ENCODE data around the gene CEP131.
"Not testable (repeated sequence)": the region's sequence is repeated elsewhere in the genome, so short reads cannot be mapped to it uniquely, and the experiment has no call there.

Gene CEP131

GRCh38 chr17:81157848-81158687 lies 64.7 kb downstream of the CEP131 start:
- H3K9me2 ChIP-seq (replicated peaks; ENCODE audit: insufficient read depth, low read length) = no peaks in the 10 kb centered on the region
- no peak overlapping the region for H3K9ac ChIP-seq (ENCODE audit: low read length)
- H3K4me2 ChIP-seq (ENCODE audit: low read depth, low read length, poor library complexity, severe bottlenecking) = no peak overlapping the region
- no peaks in the 10 kb centered on the region for H3K36me3 ChIP-seq (ENCODE audit: low read length)
- H2AFZ ChIP-seq (ENCODE audit: low read depth, low read length, severe bottlenecking) = no peak overlapping the region
- no peaks in the 10 kb centered on the region for H4K20me1 ChIP-seq (ENCODE audit: low read depth, low read length)
- no peak overlapping the region for H3K4me3 ChIP-seq (ENCODE audit: insufficient read depth, low read length, poor library complexity, severe bottlenecking)
- no peaks in the 10 kb centered on the region for H3K9me3 ChIP-seq (ENCODE audit: insufficient read depth, low read length)
- H3K27me3 ChIP-seq (ENCODE audit: low read length) = no peaks in the 10 kb centered on the region
- TF ChIP-seq EZH2phosphoT487 (conservative IDR thresholded peaks at IDR 0.05; ENCODE audit: low read length) (no peak), CTCF (IDR thresholded peaks at IDR 0.05; ENCODE audit: insufficient read depth, low read length, poor library complexity, severe bottlenecking) (no peak)
- H3K79me2 ChIP-seq (ENCODE audit: insufficient read depth, low read length) = no peaks in the 10 kb centered on the region
- H3K27ac ChIP-seq (ENCODE audit: low read depth, low read length) = no peak overlapping the region
- H3F3A ChIP-seq (ENCODE audit: insufficient read depth) = no peaks in the 10 kb centered on the region

GRCh38 chr17:81156866-81157805 lies 65.6 kb downstream of the CEP131 start:
- Histone ChIP-seq H3K9ac (ENCODE audit: low read length) (no peak overlapping the region), H3F3A (ENCODE audit: insufficient read depth) (no peaks in the 10 kb centered on the region)

GRCh38 chr17:81154961-81155360 lies 67.8 kb downstream of the CEP131 start:
- no peak overlapping the region for H3K4me2 ChIP-seq (ENCODE audit: low read depth, low read length, poor library complexity, severe bottlenecking)
- no peak overlapping the region for H3K9ac ChIP-seq (ENCODE audit: low read length)
- H3K4me3 ChIP-seq (ENCODE audit: insufficient read depth, low read length, poor library complexity, severe bottlenecking) = no peak overlapping the region
- H4K20me1 ChIP-seq (ENCODE audit: low read depth, low read length) = no peaks in the 10 kb centered on the region
- no peaks in the 10 kb centered on the region for H3K9me2 ChIP-seq (replicated peaks; ENCODE audit: insufficient read depth, low read length)
- H3K9me3 ChIP-seq (ENCODE audit: insufficient read depth, low read length) = no peaks in the 10 kb centered on the region
- H3K27me3 ChIP-seq (ENCODE audit: low read length) = no peaks in the 10 kb centered on the region
- H3K79me2 ChIP-seq (ENCODE audit: insufficient read depth, low read length) = no peaks in the 10 kb centered on the region
- H3K27ac ChIP-seq (ENCODE audit: low read depth, low read length) = no peak overlapping the region
- TF ChIP-seq CTCF (IDR thresholded peaks at IDR 0.05; ENCODE audit: insufficient read depth, low read length, poor library complexity, severe bottlenecking) (no peak), EZH2phosphoT487 (conservative IDR thresholded peaks at IDR 0.05; ENCODE audit: low read length) (no peak)
- H3F3A ChIP-seq (ENCODE audit: insufficient read depth) = no peaks in the 10 kb centered on the region
- no peaks in the 10 kb centered on the region for H3K36me3 ChIP-seq (ENCODE audit: low read length)
- H2AFZ ChIP-seq (ENCODE audit: low read depth, low read length, severe bottlenecking) = no peak overlapping the region

More at GRCh38 chr17:81156866-81157805, 65.6 kb downstream of the CEP131 start:
- H3K27me3 ChIP-seq (ENCODE audit: low read length) = no peaks in the 10 kb centered on the region
- no peaks in the 10 kb centered on the region for H3K36me3 ChIP-seq (ENCODE audit: low read length)
- H3K9me3 ChIP-seq (ENCODE audit: insufficient read depth, low read length) = no peaks in the 10 kb centered on the region
- no peaks in the 10 kb centered on the region for H4K20me1 ChIP-seq (ENCODE audit: low read depth, low read length)
- TF ChIP-seq EZH2phosphoT487 (conservative IDR thresholded peaks at IDR 0.05; ENCODE audit: low read length) (no peak), CTCF (IDR thresholded peaks at IDR 0.05; ENCODE audit: insufficient read depth, low read length, poor library complexity, severe bottlenecking) (no peak)
- H3K4me2 ChIP-seq (ENCODE audit: low read depth, low read length, poor library complexity, severe bottlenecking) = no peak overlapping the region
- no peaks in the 10 kb centered on the region for H3K79me2 ChIP-seq (ENCODE audit: insufficient read depth, low read length)
- no peaks in the 10 kb centered on the region for H3K9me2 ChIP-seq (replicated peaks; ENCODE audit: insufficient read depth, low read length)
- no peak overlapping the region for H3K4me3 ChIP-seq (ENCODE audit: insufficient read depth, low read length, poor library complexity, severe bottlenecking)
- no peak overlapping the region for H2AFZ ChIP-seq (ENCODE audit: low read depth, low read length, severe bottlenecking)
- no peak overlapping the region for H3K27ac ChIP-seq (ENCODE audit: low read depth, low read length)

GRCh38 chr17:81154016-81154415 lies 68.7 kb downstream of the CEP131 start:
- H3K79me2 ChIP-seq (ENCODE audit: insufficient read depth, low read length); H3K9me3 ChIP-seq (ENCODE audit: insufficient read depth, low read length); H3F3A ChIP-seq (ENCODE audit: insufficient read depth); H3K4me2 ChIP-seq (ENCODE audit: low read depth, low read length, poor library complexity, severe bottlenecking); H3K27ac ChIP-seq (ENCODE audit: low read depth, low read length); H3K4me3 ChIP-seq (ENCODE audit: insufficient read depth, low read length, poor library complexity, severe bottlenecking); H3K27me3 ChIP-seq (ENCODE audit: low read length); H3K9me2 ChIP-seq (replicated peaks; ENCODE audit: insufficient read depth, low read length); H4K20me1 ChIP-seq (ENCODE audit: low read depth, low read length); H2AFZ ChIP-seq (ENCODE audit: low read depth, low read length, severe bottlenecking); H3K9ac ChIP-seq (ENCODE audit: low read length); H3K36me3 ChIP-seq (ENCODE audit: low read length): not testable (repeated sequence)

Measured in SU-DHL-6 (cell line).